GM12878 (cell line): ENCODE results near the gene PHKB.

Experiments used
- ETV6 ChIP-seq, 2 experiments: fragments of 450-650 bp in 1 of 2; IDR thresholded peaks in 1 of 2; conservative IDR thresholded peaks in 1 of 2; 2 replicates each; pipeline ENCODE4 v1.6.1; 2014; ENCODE audit warnings: antibody characterized with exemption in 1 of 2, borderline replicate concordance in 1 of 2, low read depth in 1 of 2, mild to moderate bottlenecking in 1 of 2, moderate library complexity in 1 of 2
- SPI1 ChIP-seq: IDR thresholded peaks from 2 replicates; pipeline ENCODE4 v1.6.1; 2011; ENCODE audit warnings: low read depth, mild to moderate bottlenecking, low read length, moderate library complexity, borderline replicate concordance; ENCODE audit not compliant: insufficient read depth
- SREBF2 ChIP-seq: IDR thresholded peaks from 2 replicates; pipeline ENCODE4 v1.6.1; 2012; ENCODE audit warnings: mild to moderate bottlenecking, low read length
- SUZ12 ChIP-seq: fragments of 200-600 bp; sonication (generic); IDR thresholded peaks from one replicate; pipeline ENCODE4 v1.6.1; 2018; ENCODE audit warnings: antibody characterized with exemption, mild to moderate bottlenecking; ENCODE audit not compliant: unreplicated experiment
- TCF12 ChIP-seq: IDR thresholded peaks from 2 replicates; pipeline ENCODE4 v1.6.1; 2011; ENCODE audit warnings: low read depth, mild to moderate bottlenecking, low read length

GRCh38 chr16:47519546-47519945, 58.4 kb downstream of the PHKB start:
- TF ChIP-seq TCF12 = no peak
- no peak for TF ChIP-seq SUZ12
- no peak for TF ChIP-seq SPI1
- TF ChIP-seq SREBF2 = no peak
- no peak for TF ChIP-seq ETV6 (conservative IDR thresholded peaks at IDR 0.05 in 1 of 2, IDR thresholded peaks at IDR 0.05 in 1 of 2; ENCODE audit: borderline replicate concordance in 1 of 2, low read depth in 1 of 2)
